K562 (cell line): ENCODE measurements around the gene KIF9. TPM values are rescaled to one million over a fixed set of nuclear protein-coding genes. Genes with fewer than 3 reads are reported as not detected.
A peak's percentile ranks its signal among the peaks of the same experiment; 100 is the strongest.

Experiments used
- ADNP ChIP-seq: fragments of 200-800 bp; sonication (Bioruptor generic); IDR thresholded peaks from 2 replicates; pipeline ENCODE4 v1.6.1; 2016; ENCODE audit warnings: missing genetic modification characterization, missing compliant biosample characterization
- ARID3A ChIP-seq: IDR thresholded peaks from 2 replicates; pipeline ENCODE4 v1.6.1; 2012; ENCODE audit warnings: low read depth, low read length, improper control_type of control experiment, borderline replicate concordance
- ATF4 ChIP-seq: fragments of 450-650 bp; formaldehyde crosslinking; IDR thresholded peaks from 2 replicates; pipeline ENCODE4 v1.4.0; 2022; ENCODE audit warnings: mild to moderate bottlenecking, moderate library complexity
- CBX8 ChIP-seq: fragments of 200-600 bp; sonication (generic); IDR thresholded peaks from 2 replicates; pipeline ENCODE4 v1.6.1; 2012; ENCODE audit warnings: borderline replicate concordance, mixed run types, low read depth, mild to moderate bottlenecking, moderate library complexity, mixed read lengths, low read length, control low read depth, inconsistent platforms; ENCODE audit not compliant: poor library complexity, severe bottlenecking; ENCODE audit errors: extremely low read depth
- CREBBP ChIP-seq: IDR thresholded peaks from one replicate; pipeline ENCODE4 v1.6.1; 2012; ENCODE audit warnings: low read depth, mild to moderate bottlenecking, control low read depth, inconsistent platforms, low read length
- HES1 ChIP-seq: fragments of 450-650 bp; IDR thresholded peaks from 2 replicates; pipeline ENCODE4 v1.6.1; 2016; ENCODE audit warnings: low read depth, mild to moderate bottlenecking, moderate library complexity
- HNRNPH1 ChIP-seq: fragments of 200-400 bp; formaldehyde crosslinking; optimal IDR thresholded peaks from 2 replicates; pipeline ENCODE3; 2017; ENCODE audit warnings: low read depth, mild to moderate bottlenecking, low read length, moderate library complexity
- HOMEZ ChIP-seq: fragments of 250-450 bp; sonication (Bioruptor Pico); IDR thresholded peaks from 2 replicates; pipeline ENCODE4 v1.4.0; 2020; ENCODE audit warnings: mild to moderate bottlenecking, moderate library complexity
- NCOA2 ChIP-seq, 2 experiments: fragments of 450-650 bp; IDR thresholded peaks; 2 replicates each; pipeline ENCODE4 v1.6.1; 2018; ENCODE audit warnings: mild to moderate bottlenecking in 2 of 2, moderate library complexity in 1 of 2; ENCODE audit not compliant: partially characterized antibody in 2 of 2
- PHB ChIP-seq: fragments of 250-450 bp; sonication (Bioruptor Pico); IDR thresholded peaks from 2 replicates; pipeline ENCODE4 v1.5.0; 2021
- SIX5 ChIP-seq, 2 experiments: IDR thresholded peaks; 2 replicates each; pipeline ENCODE4 v1.6.1; 2011; ENCODE audit warnings: low read length in 2 of 2, borderline replicate concordance in 1 of 2, low read depth in 1 of 2, mild to moderate bottlenecking in 1 of 2, moderate library complexity in 1 of 2; ENCODE audit not compliant: insufficient read depth in 1 of 2
- SRSF7 ChIP-seq: fragments of 200-400 bp; formaldehyde crosslinking; optimal IDR thresholded peaks from 2 replicates; pipeline ENCODE3; 2017; ENCODE audit warnings: mild to moderate bottlenecking, low read depth, low read length
- TCFL5 ChIP-seq: fragments of 250-450 bp; sonication (Bioruptor Pico); conservative IDR thresholded peaks from 2 replicates; pipeline ENCODE4 v1.6.1; 2021; ENCODE audit warnings: mild to moderate bottlenecking, moderate library complexity, matching md5 sums
- ZNF165 ChIP-seq: fragments of 250-450 bp; sonication (Bioruptor Pico); IDR thresholded peaks from 2 replicates; pipeline ENCODE4 v1.4.0; 2020; ENCODE audit warnings: borderline replicate concordance
- ZNF253 ChIP-seq: fragments of 250-450 bp; sonication (Bioruptor Pico); conservative IDR thresholded peaks from 2 replicates; pipeline ENCODE4 v1.6.1; 2021; ENCODE audit warnings: mild to moderate bottlenecking
- ZNF274 ChIP-seq: IDR thresholded peaks from 2 replicates; pipeline ENCODE4 v1.6.1; 2011; ENCODE audit warnings: low read depth, mild to moderate bottlenecking, low read length, moderate library complexity, borderline replicate concordance
- ZNF354B ChIP-seq: fragments of 250-450 bp; sonication (Bioruptor Pico); IDR thresholded peaks from 2 replicates; pipeline ENCODE4 v1.4.0; 2020
- ZNF41 ChIP-seq: fragments of 250-450 bp; sonication (Bioruptor Pico); conservative IDR thresholded peaks from 2 replicates; pipeline ENCODE4 v1.4.0; 2020; ENCODE audit warnings: mild to moderate bottlenecking
- ZNF512 ChIP-seq: IDR thresholded peaks from 2 replicates; pipeline ENCODE4 v1.6.1; 2016; ENCODE audit warnings: missing genetic modification characterization, missing compliant biosample characterization
- ZNF639 ChIP-seq, 2 experiments: fragments of 200-800 bp in 1 of 2; sonication (Bioruptor generic) in 1 of 2; sonication (generic) in 1 of 2; formaldehyde crosslinking in 1 of 2; IDR thresholded peaks in 1 of 2; conservative IDR thresholded peaks in 1 of 2; 2 replicates each; pipeline versions ENCODE4 v1.5.0 to v1.6.1; 2016 to 2020; ENCODE audit warnings: missing compliant biosample characterization in 1 of 2, missing genetic modification characterization in 1 of 2, missing genetic modification reagents in 1 of 2
- polyA plus RNA-seq, 8 experiments: library from polyadenylated mRNA; depleted of rRNA in 4 of 8; stranded (reverse) in 5 of 8; unstranded in 3 of 8; fragments of >200 nt; fragmentation: Nextera tagmentation in 2 of 8; fragmentation: Illumina TruSeq in 1 of 8; extraction: Ambion mirVana in 2 of 8; extraction: Trizol in 1 of 8; gene quantifications; 2 replicates each; pipeline versions ENCODE4 v1.2.1 to v1.2.3, GENCODE V29; 2011 to 2014; ENCODE audit warnings: inconsistent platforms in 1 of 8, missing spikeins in 1 of 8
- total RNA-seq, 7 experiments: library from RNA; depleted of rRNA in 6 of 7; stranded (reverse); fragments of >200 nt in 6 of 7; fragmentation: Illumina TruSeq in 2 of 7; extraction: Trizol in 2 of 7; gene quantifications; 2 replicates each; pipeline versions ENCODE4 v1.2.1 to v1.2.3, GENCODE V29; 2011 to 2021; ENCODE audit warnings: low replicate concordance in 1 of 7

KIF9 gene
- total and polyA plus RNA-seq, 9 of the 15 experiments (the other 6 are each of a cell fraction or from before 2014, with no cell fraction given) = 16.9 to 56.9 (median 25.0) TPM

- no peak for TF ChIP-seq ZNF41 (CRISPR knock-in tag)
- TF ChIP-seq SIX5 (IDR thresholded peaks at IDR 0.05; ENCODE audit: borderline replicate concordance in 1 of 2, insufficient read depth in 1 of 2, low read depth in 1 of 2, low read length in 2 of 2) = no peak
- 0 out of 2 replicates have a peak, but pooled peaks have one; percentile 49 for TF ChIP-seq ZNF165 (CRISPR knock-in tag)
- no peak for TF ChIP-seq CBX8
- no peak for TF ChIP-seq ATF4 (CRISPR knock-in tag)
- TF ChIP-seq PHB (CRISPR knock-in tag) = no peak
- no peak for TF ChIP-seq ZNF253 (CRISPR knock-in tag)
- TF ChIP-seq SRSF7 = no peak
- TF ChIP-seq ZNF512 (tag) = peak; percentile 84
- TF ChIP-seq HOMEZ (CRISPR knock-in tag) = no peak
- TF ChIP-seq HES1 = no peak
- no peak for TF ChIP-seq ARID3A
- no peak for TF ChIP-seq TCFL5 (CRISPR knock-in tag)
- no peak for TF ChIP-seq ZNF274
- TF ChIP-seq ZNF639 (CRISPR knock-in tag; conservative IDR thresholded peaks at IDR 0.05 in 1 of 2, IDR thresholded peaks at IDR 0.05 in 1 of 2) = no peak
- TF ChIP-seq CREBBP = no peak
- TF ChIP-seq ZNF354B = no peak
- no peak for TF ChIP-seq ADNP (tag)
- no peak for TF ChIP-seq NCOA2 (IDR thresholded peaks at IDR 0.05; ENCODE audit: partially characterized antibody in 2 of 2)
- TF ChIP-seq HNRNPH1 = no peak
Measured at GRCh38 chr3:47283193-47283537, 566 bp upstream of the KIF9 start (continued).
